Measurements from ENCODE around the gene NID2. TPM values are rescaled to one million over a fixed set of nuclear protein-coding genes. Genes with fewer than 3 reads are reported as not detected.

NID2 gene
- total RNA-seq, 1 donor from 2014 or later: 24.7 TPM

GRCh38 chr14:51979088-51979709 is 89.7 kb downstream of the NID2 start:
- Mint-ChIP-seq H3K27me3 (ENCODE audit: insufficient read depth, low read depth) (peaks cover 10% of the 10 kb centered on the region), H3K27ac (no peak overlapping the region), H3K4me1 (no peaks in the 10 kb centered on the region), H3K9me3 (no peaks in the 10 kb centered on the region), H3K4me3 (peak overlapping the region; percentile 27), H3K36me3 (no peaks in the 10 kb centered on the region)
- H3K4me1 ChIP-seq: peaks cover 7% of the 10 kb centered on the region
- H3K79me2 ChIP-seq (ENCODE audit: low read depth): no peaks in the 10 kb centered on the region
- no peak overlapping the region for H3K27ac ChIP-seq
- peak; percentile 86 for DNase-seq (ENCODE audit: low spot score)
- H2AFZ ChIP-seq (replicated peaks): peak overlapping the region; percentile 1
- no peak overlapping the region for H3K4me3 ChIP-seq
- H3K4me2 ChIP-seq: no peak overlapping the region
- TF ChIP-seq EZH2 (IDR thresholded peaks at IDR 0.05) (no peak), CTCF (IDR thresholded peaks at IDR 0.05) (peak; percentile 98), EZH2phosphoT487 (IDR thresholded peaks at IDR 0.05) (no peak)
- H3K9ac ChIP-seq: no peak overlapping the region
- H3K27me3 ChIP-seq: no peaks in the 10 kb centered on the region
- no peaks in the 10 kb centered on the region for H3K36me3 ChIP-seq
- H3K9me3 ChIP-seq (ENCODE audit: low read depth): no peaks in the 10 kb centered on the region
- H4K20me1 ChIP-seq (ENCODE audit: low read depth): no peaks in the 10 kb centered on the region
- H3F3A ChIP-seq (ENCODE audit: low read depth): no peaks in the 10 kb centered on the region

GRCh38 chr14:51978681-51979085 is 90.2 kb downstream of the NID2 start:
- Histone ChIP-seq H4K20me1 (ENCODE audit: low read depth) (no peaks in the 10 kb centered on the region), H3K27ac (no peak overlapping the region), H3K79me2 (ENCODE audit: low read depth) (no peaks in the 10 kb centered on the region), H3K9me3 (ENCODE audit: low read depth) (no peaks in the 10 kb centered on the region), H3K9ac (no peak overlapping the region), H2AFZ (replicated peaks) (no peak overlapping the region), H3K36me3 (no peaks in the 10 kb centered on the region), H3F3A (ENCODE audit: low read depth) (no peaks in the 10 kb centered on the region), H3K4me3 (no peak overlapping the region), H3K27me3 (no peaks in the 10 kb centered on the region), H3K4me2 (no peak overlapping the region), H3K4me1 (peaks cover 7% of the 10 kb centered on the region)
- no peaks in the 10 kb centered on the region for H3K9me3 Mint-ChIP-seq
- no peaks in the 10 kb centered on the region for H3K36me3 Mint-ChIP-seq
- no peaks in the 10 kb centered on the region for H3K4me1 Mint-ChIP-seq
- DNase-seq (ENCODE audit: low spot score): no peak
- no peak for TF ChIP-seq EZH2 (IDR thresholded peaks at IDR 0.05)
- no peak for TF ChIP-seq EZH2phosphoT487 (IDR thresholded peaks at IDR 0.05)
- TF ChIP-seq CTCF (IDR thresholded peaks at IDR 0.05): no peak
- peaks cover 10% of the 10 kb centered on the region for H3K27me3 Mint-ChIP-seq (ENCODE audit: insufficient read depth, low read depth)
- no peak overlapping the region for H3K27ac Mint-ChIP-seq
- no peak overlapping the region for H3K4me3 Mint-ChIP-seq

GRCh38 chr14:51977075-51977474 is 91.8 kb downstream of the NID2 start:
- peaks cover 7% of the 10 kb centered on the region for H3K4me1 ChIP-seq
- Mint-ChIP-seq H3K4me3 (no peak overlapping the region), H3K27ac (no peak overlapping the region), H3K4me1 (no peaks in the 10 kb centered on the region), H3K36me3 (no peaks in the 10 kb centered on the region), H3K9me3 (no peaks in the 10 kb centered on the region), H3K27me3 (ENCODE audit: insufficient read depth, low read depth) (peaks cover 13% of the 10 kb centered on the region)
- no peak overlapping the region for H3K9ac ChIP-seq
- DNase-seq (ENCODE audit: low spot score): no peak
- no peaks in the 10 kb centered on the region for H3K27me3 ChIP-seq
- H3K9me3 ChIP-seq (ENCODE audit: low read depth): no peaks in the 10 kb centered on the region
- no peak overlapping the region for H3K27ac ChIP-seq
- no peaks in the 10 kb centered on the region for H4K20me1 ChIP-seq (ENCODE audit: low read depth)
- no peak for TF ChIP-seq CTCF (IDR thresholded peaks at IDR 0.05)
- no peak for TF ChIP-seq EZH2phosphoT487 (IDR thresholded peaks at IDR 0.05)
- no peak for TF ChIP-seq EZH2 (IDR thresholded peaks at IDR 0.05)
- no peaks in the 10 kb centered on the region for H3K79me2 ChIP-seq (ENCODE audit: low read depth)
- H2AFZ ChIP-seq (replicated peaks): no peak overlapping the region
- no peaks in the 10 kb centered on the region for H3F3A ChIP-seq (ENCODE audit: low read depth)
- no peak overlapping the region for H3K4me2 ChIP-seq
- no peak overlapping the region for H3K4me3 ChIP-seq
- H3K36me3 ChIP-seq: no peaks in the 10 kb centered on the region
